Lower leg skin (tissue), 3 donors: Measurements from ENCODE around the gene RAB9B.

ENCODE experiments used
- CTCF ChIP-seq, 3 donors: fragments of 450-650 bp; IDR thresholded peaks; one replicate each; pipeline ENCODE4 v1.5.1; 2016; ENCODE audit warnings: antibody characterized with exemption in 3 of 3, mild to moderate bottlenecking in 3 of 3, moderate library complexity in 2 of 3
- POLR2A ChIP-seq, 2 donors: fragments of 450-650 bp; IDR thresholded peaks; one replicate each; pipeline ENCODE4 v1.6.1; 2016 to 2017; ENCODE audit warnings: antibody characterized with exemption in 2 of 2, mild to moderate bottlenecking in 1 of 2, moderate library complexity in 1 of 2

DNA sequence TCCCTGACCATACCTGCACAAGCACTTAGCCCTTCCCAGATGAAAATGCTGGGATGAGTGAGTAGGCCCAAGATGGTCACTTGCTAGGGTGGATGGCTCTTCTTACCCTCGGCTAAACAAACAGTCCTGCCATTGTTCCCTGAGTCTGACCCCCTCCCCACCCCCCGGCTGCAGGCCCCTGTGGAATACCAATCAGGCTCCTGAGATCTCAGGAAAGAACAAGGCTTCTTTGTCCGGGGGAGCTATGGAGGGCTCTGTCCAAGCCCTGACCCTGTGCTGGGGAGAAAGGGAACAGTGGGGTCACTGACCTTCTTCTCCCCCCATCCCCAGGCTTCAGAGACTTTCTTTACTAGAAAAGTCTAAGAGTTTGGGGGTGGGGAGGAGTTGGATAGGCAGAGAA, 49.4 kb downstream of the RAB9B start:
- TF ChIP-seq CTCF (IDR thresholded peaks at IDR 0.05), result no peak
- no peak for TF ChIP-seq POLR2A (IDR thresholded peaks at IDR 0.05)
